GM23248 (cell line): Measurements from ENCODE around the gene GLG1. TPM values are rescaled to one million over a fixed set of nuclear protein-coding genes. Genes with fewer than 3 reads are reported as not detected.

ENCODE experiments used
- DNase-seq: peaks from one replicate; pipeline ENCODE4 v3.0.0-alpha.2; 2015
- H2AFZ ChIP-seq: fragments of 200-600 bp; sonication (generic); 2 replicates; pipeline ENCODE4 v1.6.1; 2016; ENCODE audit warnings: antibody characterized with exemption
- H3F3A ChIP-seq: fragments of 200-600 bp; sonication (generic); 2 replicates; pipeline ENCODE4 v1.6.1; 2016; ENCODE audit warnings: mild to moderate bottlenecking, antibody characterized with exemption, mixed run types; ENCODE audit not compliant: insufficient read depth
- H3K27ac ChIP-seq: fragments of 200-600 bp; sonication (generic); 2 replicates; pipeline ENCODE4 v1.5.1; 2016; ENCODE audit warnings: mild to moderate bottlenecking
- H3K27me3 ChIP-seq: fragments of 200-600 bp; sonication (generic); replicated peaks from 2 replicates; pipeline ENCODE4 v1.6.1; 2016; ENCODE audit warnings: mild to moderate bottlenecking; ENCODE audit not compliant: insufficient read depth
- H3K36me3 ChIP-seq: fragments of 200-600 bp; sonication (generic); 2 replicates; pipeline ENCODE4 v1.6.1; 2016; ENCODE audit warnings: low read depth, mild to moderate bottlenecking
- H3K4me1 ChIP-seq: fragments of 200-600 bp; sonication (generic); 2 replicates; pipeline ENCODE4 v1.6.1; 2016; ENCODE audit warnings: mild to moderate bottlenecking; ENCODE audit not compliant: insufficient read depth
- H3K4me2 ChIP-seq: fragments of 200-600 bp; sonication (generic); one replicate; pipeline ENCODE4 v1.6.1; 2016; ENCODE audit warnings: mild to moderate bottlenecking; ENCODE audit not compliant: unreplicated experiment
- H3K4me3 ChIP-seq: fragments of 200-600 bp; sonication (generic); 2 replicates; pipeline ENCODE4 v1.5.1; 2016; ENCODE audit warnings: mild to moderate bottlenecking
- H3K79me2 ChIP-seq: fragments of 200-600 bp; sonication (generic); 2 replicates; pipeline ENCODE4 v1.6.1; 2016; ENCODE audit warnings: mild to moderate bottlenecking; ENCODE audit not compliant: insufficient read depth
- H3K9ac ChIP-seq: fragments of 200-600 bp; sonication (generic); 2 replicates; pipeline ENCODE4 v1.6.1; 2016; ENCODE audit warnings: mild to moderate bottlenecking
- H3K9me2 ChIP-seq: fragments of 200-600 bp; sonication (generic); 2 replicates; pipeline ENCODE4 v1.6.1; 2016; ENCODE audit warnings: mixed run types, mild to moderate bottlenecking, moderate library complexity; ENCODE audit not compliant: insufficient read depth
- H3K9me3 ChIP-seq: fragments of 200-600 bp; sonication (generic); one replicate; pipeline ENCODE4 v1.6.1; 2017; ENCODE audit warnings: low read depth
- H4K20me1 ChIP-seq: fragments of 200-600 bp; sonication (generic); 2 replicates; pipeline ENCODE4 v1.6.0; 2016; ENCODE audit not compliant: insufficient read depth
- EZH2 ChIP-seq: fragments of 200-600 bp; sonication (generic); IDR thresholded peaks from 2 replicates; pipeline ENCODE4 v1.6.1; 2018; ENCODE audit warnings: antibody characterized with exemption, mild to moderate bottlenecking; ENCODE audit not compliant: insufficient read depth, poor library complexity, severe bottlenecking
- EZH2phosphoT487 ChIP-seq: fragments of 200-600 bp; sonication (generic); IDR thresholded peaks from 2 replicates; pipeline ENCODE4 v1.6.1; 2018; ENCODE audit warnings: antibody characterized with exemption, moderate library complexity, mild to moderate bottlenecking, low read depth; ENCODE audit not compliant: insufficient read depth
- WGBS, 2 experiments: methylation state at CpG; one replicate each; pipeline ENCODE4 v1.1.6; 2015 to 2017; ENCODE audit warnings: low lambda C conversion rate in 2 of 2, low coverage in 1 of 2; ENCODE audit errors: missing lambda C conversion rate in 2 of 2; 5-methylcytosine and 5-hydroxymethylcytosine counted together
- in situ Hi-C: fragments of 300-500 bp; cut with MboI; formaldehyde crosslinking; loops from 2 replicates; pipeline ENCODE4 v1.15.0; 2020
- polyA plus RNA-seq: library from polyadenylated mRNA; unstranded; fragments of >200 nt; fragmentation: Nextera tagmentation; extraction: Ambion mirVana; gene quantifications from 2 replicates; pipeline ENCODE4 v1.2.1, GENCODE V29; 2016
- total RNA-seq: library from RNA; depleted of rRNA; stranded (reverse); fragments of >200 nt; shearing (Covaris generic); gene quantifications from 2 replicates; pipeline ENCODE4 v1.2.3, GENCODE V29; 2014

The GLG1 gene
- total and polyA plus RNA-seq, 2 experiments from 2014 or later, result 136 to 145 TPM

- Histone ChIP-seq H3K4me2 (no peak overlapping the region), H3F3A (peaks cover 17% of the 10 kb centered on the region), H3K4me1 (peaks cover 16% of the 10 kb centered on the region), H2AFZ (no peak overlapping the region), H3K27ac (0 out of 2 replicates have a peak overlapping the region, but pooled peaks have one; percentile 2), H3K9ac (no peak overlapping the region), H4K20me1 (peaks cover 45% of the 10 kb centered on the region), H3K36me3 (no peaks in the 10 kb centered on the region), H3K79me2 (peaks cover 96% of the 10 kb centered on the region), H3K9me3 (no peaks in the 10 kb centered on the region), H3K4me3 (0 out of 2 replicates have a peak overlapping the region, but pooled peaks have one; percentile 2), H3K27me3 (no peaks in the 10 kb centered on the region), H3K9me2 (no peaks in the 10 kb centered on the region)
- TF ChIP-seq EZH2phosphoT487 (no peak), EZH2 (no peak)
- in situ Hi-C loops, result no loop called here
- 98 to 100% methylated on average over 3 of the region's 3 CpGs for WGBS, 2 experiments
- no peak for DNase-seq
Measured at GRCh38 chr16:74578433-74578832, 28.5 kb downstream of the GLG1 start.

GRCh38 chr16:74577882-74578366, 29.0 kb downstream of the GLG1 start:
- H3K9me3 ChIP-seq, result no peaks in the 10 kb centered on the region
- DNase-seq, result peak; percentile 83
- in situ Hi-C loops, result no loop called here
- H3K9me2 ChIP-seq, result no peaks in the 10 kb centered on the region
- 45 to 47% methylated on average over 2 of the region's 2 CpGs for WGBS, 2 experiments
- peaks cover 16% of the 10 kb centered on the region for H3K4me1 ChIP-seq
- no peaks in the 10 kb centered on the region for H3K36me3 ChIP-seq
- peaks cover 96% of the 10 kb centered on the region for H3K79me2 ChIP-seq
- H3K27ac ChIP-seq, result peak overlapping the region; percentile 35
- no peak overlapping the region for H3K9ac ChIP-seq
- H3K4me2 ChIP-seq, result no peak overlapping the region
- 0 out of 2 replicates have a peak overlapping the region, but pooled peaks have one; percentile 2 for H3K4me3 ChIP-seq
- no peaks in the 10 kb centered on the region for H3K27me3 ChIP-seq
- H2AFZ ChIP-seq, result no peak overlapping the region
- peaks cover 17% of the 10 kb centered on the region for H3F3A ChIP-seq
- peaks cover 45% of the 10 kb centered on the region for H4K20me1 ChIP-seq
- TF ChIP-seq EZH2, result no peak
- 0 out of 2 replicates have a peak, but pooled peaks have one; percentile 37 for TF ChIP-seq EZH2phosphoT487

- Histone ChIP-seq H3K36me3 (no peaks in the 10 kb centered on the region), H3K4me1 (peaks cover 16% of the 10 kb centered on the region), H3K9me3 (no peaks in the 10 kb centered on the region), H3K4me2 (no peak overlapping the region), H3K4me3 (no peak overlapping the region), H2AFZ (no peak overlapping the region), H3K9me2 (no peaks in the 10 kb centered on the region), H3K27ac (no peak overlapping the region), H4K20me1 (peaks cover 45% of the 10 kb centered on the region), H3K27me3 (no peaks in the 10 kb centered on the region), H3F3A (peaks cover 17% of the 10 kb centered on the region), H3K79me2 (peaks cover 98% of the 10 kb centered on the region), H3K9ac (no peak overlapping the region)
- in situ Hi-C loops, result no loop called here
- no peak for DNase-seq
- no peak for TF ChIP-seq EZH2
- TF ChIP-seq EZH2phosphoT487, result no peak
- 95 to 97% methylated on average over 12 of the region's 12 CpGs for WGBS, 2 experiments
Measured at GRCh38 chr16:74575807-74576643, 30.9 kb downstream of the GLG1 start.

- H3K4me2 ChIP-seq, result no peak overlapping the region
- H3K36me3 ChIP-seq, result no peaks in the 10 kb centered on the region
- no peaks in the 10 kb centered on the region for H3K9me3 ChIP-seq
- TF ChIP-seq EZH2phosphoT487, result no peak
- no peak for TF ChIP-seq EZH2
- no peak overlapping the region for H3K4me3 ChIP-seq
- no peak overlapping the region for H2AFZ ChIP-seq
- peaks cover 17% of the 10 kb centered on the region for H3F3A ChIP-seq
- WGBS, 2 experiments, result 94 to 97% methylated on average over 7 of the region's 7 CpGs
- in situ Hi-C loops, result no loop called here
- no peak overlapping the region for H3K27ac ChIP-seq
- no peak overlapping the region for H3K9ac ChIP-seq
- no peaks in the 10 kb centered on the region for H3K9me2 ChIP-seq
- peaks cover 41% of the 10 kb centered on the region for H4K20me1 ChIP-seq
- DNase-seq, result no peak
- peaks cover 16% of the 10 kb centered on the region for H3K4me1 ChIP-seq
- H3K79me2 ChIP-seq, result peaks cover 98% of the 10 kb centered on the region
- H3K27me3 ChIP-seq, result no peaks in the 10 kb centered on the region
Measured at GRCh38 chr16:74575175-74575806, 31.6 kb downstream of the GLG1 start.
